ENCODE measurements around the gene NXN.
"Not testable (repeated sequence)": the region's sequence is repeated elsewhere in the genome, so short reads cannot be mapped to it uniquely, and the experiment has no call there.

Gene NXN

GRCh38 chr17:862582-862981 lies 117.0 kb downstream of the NXN start:
- no peak for DNase-seq (ENCODE audit: low spot score)

GRCh38 chr17:861364-861763 lies 118.2 kb downstream of the NXN start:
- DNase-seq (ENCODE audit: low spot score) = no peak

GRCh38 chr17:860805-861204 lies 118.8 kb downstream of the NXN start:
- no peak for DNase-seq (ENCODE audit: low spot score)

- DNase-seq (ENCODE audit: low spot score) = no peak
Observed at GRCh38 chr17:859824-860195, 119.8 kb downstream of the NXN start.

- DNase-seq (ENCODE audit: low spot score) = no peak
Observed at GRCh38 chr17:859061-859823, 120.3 kb downstream of the NXN start.

GRCh38 chr17:856149-856548 lies 123.4 kb downstream of the NXN start:
- no peak for DNase-seq (ENCODE audit: low spot score)

GRCh38 chr17:855569-855968 lies 124.0 kb downstream of the NXN start:
- DNase-seq (ENCODE audit: low spot score) = no peak

GRCh38 chr17:852850-853249 lies 126.7 kb downstream of the NXN start:
- DNase-seq (ENCODE audit: low spot score) = not testable (repeated sequence)

GRCh38 chr17:852349-852748 lies 127.2 kb downstream of the NXN start:
- no peak for DNase-seq (ENCODE audit: low spot score)

GRCh38 chr17:851924-852323 lies 127.7 kb downstream of the NXN start:
- no peak for DNase-seq (ENCODE audit: low spot score)

- no peak for DNase-seq (ENCODE audit: low spot score)
Observed at GRCh38 chr17:850851-851763, 128.5 kb downstream of the NXN start.

- no peak for DNase-seq (ENCODE audit: low spot score)
Observed at GRCh38 chr17:850086-850850, 129.3 kb downstream of the NXN start.

- DNase-seq (ENCODE audit: low spot score) = no peak
Observed at GRCh38 chr17:848402-848801, 131.2 kb downstream of the NXN start.

- DNase-seq (ENCODE audit: low spot score) = no peak
Observed at GRCh38 chr17:846901-847843, 132.4 kb downstream of the NXN start.

- DNase-seq (ENCODE audit: low spot score) = no peak
Observed at GRCh38 chr17:841313-841712, 138.3 kb downstream of the NXN start.

- DNase-seq (ENCODE audit: low spot score) = no peak
Observed at GRCh38 chr17:838486-838885, 141.1 kb downstream of the NXN start.

GRCh38 chr17:836151-836550 lies 143.4 kb downstream of the NXN start:
- DNase-seq (ENCODE audit: low spot score) = no peak

- not testable (repeated sequence) for DNase-seq (ENCODE audit: low spot score)
Observed at GRCh38 chr17:835721-836120, 143.9 kb downstream of the NXN start.

GRCh38 chr17:835263-835662 lies 144.3 kb downstream of the NXN start:
- DNase-seq (ENCODE audit: low spot score) = no peak

- DNase-seq (ENCODE audit: low spot score) = no peak
Observed at GRCh38 chr17:834136-834535, 145.4 kb downstream of the NXN start.

GRCh38 chr17:830950-831349 lies 148.6 kb downstream of the NXN start:
- no peak for DNase-seq (ENCODE audit: low spot score)
